Stimulated activated effector memory CD8-positive, alpha-beta T cell treated with anti-CD3 and anti-CD28 coated beads, Interleukin-12 subunit alpha, Interleukin-12 subunit beta, amount 100 ng/mL, for 72 hours (primary cell): ENCODE results near the gene ASIC4.

Experiments
- ATAC-seq: fragments of 150-1000 bp; cut with Tn5 transposase; 2 replicates; pipeline ENCODE4 v1.10.0; 2021
- DNase-seq, 2 donors: peaks; one replicate each; pipeline ENCODE4 v3.0.0; 2021 to 2022; ENCODE audit warnings: low spot score in 2 of 2
- H3K27ac Mint-ChIP-seq: one replicate; pipeline ENCODE4 v1.8.0; 2022; ENCODE audit warnings: mild to moderate bottlenecking, mixed read lengths
- H3K36me3 Mint-ChIP-seq: one replicate; pipeline ENCODE4 v1.8.0; 2022; ENCODE audit warnings: mild to moderate bottlenecking, mixed read lengths
- H3K4me1 Mint-ChIP-seq: one replicate; pipeline ENCODE4 v1.8.0; 2022; ENCODE audit warnings: mixed read lengths
- H3K4me3 Mint-ChIP-seq: one replicate; pipeline ENCODE4 v1.8.0; 2022; ENCODE audit warnings: mild to moderate bottlenecking, mixed read lengths
- H3K9me3 Mint-ChIP-seq: one replicate; pipeline ENCODE4 v1.8.0; 2022; ENCODE audit warnings: mixed read lengths

ASIC4 gene

GRCh38 chr2:219501849-219502248 lies 12.4 kb upstream of the ASIC4 start:
- peaks cover 47% of the 10 kb centered on the region for H3K4me1 Mint-ChIP-seq

DNA sequence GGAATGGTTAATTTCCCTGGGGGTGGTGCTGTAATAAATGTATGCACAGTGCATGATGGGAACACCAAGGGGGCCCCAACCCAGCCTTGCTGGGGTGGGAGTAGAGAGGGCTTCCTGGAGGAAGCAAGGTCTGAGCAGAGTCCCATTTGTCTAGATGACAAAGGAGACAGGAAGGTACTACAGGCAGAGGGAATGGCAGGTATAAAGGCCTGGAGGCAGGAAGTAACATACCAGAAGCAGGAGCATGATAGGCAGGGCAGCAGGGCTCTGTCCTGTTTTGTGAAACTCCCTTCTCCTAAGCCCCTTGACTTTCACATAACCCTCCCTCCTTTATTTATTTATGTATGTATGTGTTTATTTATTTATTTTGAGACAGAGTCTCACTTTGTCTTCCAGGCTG lies 11.7 kb upstream of the ASIC4 start:
- DNase-seq, result no peak
- Mint-ChIP-seq H3K27ac (no peak overlapping the region), H3K4me1 (peaks cover 40% of the 10 kb centered on the region)

More at GRCh38 chr2:219501849-219502248, 12.4 kb upstream of the ASIC4 start:
- Mint-ChIP-seq H3K4me3 (no peak overlapping the region), H3K27ac (peak overlapping the region; percentile 69), H3K9me3 (no peaks in the 10 kb centered on the region), H3K36me3 (peaks cover 50% of the 10 kb centered on the region)
- DNase-seq (no peak), ATAC-seq (no peak)

GRCh38 chr2:219505585-219505984 lies 8.7 kb upstream of the ASIC4 start:
- Mint-ChIP-seq H3K9me3 (no peaks in the 10 kb centered on the region), H3K36me3 (peaks cover 53% of the 10 kb centered on the region), H3K27ac (no peak overlapping the region), H3K4me3 (no peak overlapping the region), H3K4me1 (peaks cover 24% of the 10 kb centered on the region)
- ATAC-seq (no peak), DNase-seq (no peak)

More for the DNA sequence above, 11.7 kb upstream of the ASIC4 start:
- H3K36me3 Mint-ChIP-seq, result peaks cover 57% of the 10 kb centered on the region
- H3K9me3 Mint-ChIP-seq, result no peaks in the 10 kb centered on the region
- H3K4me3 Mint-ChIP-seq, result no peak overlapping the region
- ATAC-seq, result no peak

GRCh38 chr2:219506153-219506801 lies 8.0 kb upstream of the ASIC4 start:
- ATAC-seq, result no peak

DNA sequence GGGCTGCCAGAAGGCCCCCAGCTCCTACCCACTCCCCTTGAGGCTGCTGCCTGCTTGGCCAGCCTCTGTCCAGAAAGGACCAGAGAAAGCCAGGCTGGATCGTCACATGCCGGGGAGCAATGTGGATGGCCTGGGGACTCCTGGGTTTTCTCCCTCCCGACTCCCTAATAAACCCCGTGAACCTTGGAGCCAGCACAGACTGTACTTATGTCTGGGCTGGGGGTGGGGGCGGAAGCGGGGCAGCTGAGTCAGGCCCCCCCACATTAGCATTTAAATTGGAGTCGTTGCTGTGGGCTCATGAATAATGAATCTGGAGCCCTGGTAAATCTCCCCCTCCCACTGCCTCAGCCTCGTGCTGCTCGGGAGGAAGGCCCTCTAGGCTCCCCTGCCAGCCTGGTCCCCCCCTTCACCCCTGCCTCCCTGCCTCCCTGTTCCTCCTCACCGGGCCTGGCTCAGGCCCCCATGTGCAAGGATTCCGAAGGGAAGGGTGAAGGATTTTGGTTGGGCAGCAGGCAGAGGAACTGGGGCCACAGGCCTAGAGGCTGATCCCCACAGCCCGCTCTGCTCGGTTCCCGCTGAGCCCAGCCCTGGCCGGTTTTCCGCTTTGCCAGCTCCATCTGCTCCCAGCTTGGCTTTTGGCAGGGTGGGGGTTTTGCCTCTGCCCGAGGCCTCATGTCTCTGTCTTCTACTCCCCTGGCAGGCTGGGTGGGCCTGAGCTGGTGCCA lies 7.3 kb upstream of the ASIC4 start:
- Mint-ChIP-seq H3K4me3 (no peak overlapping the region), H3K4me1 (peaks cover 17% of the 10 kb centered on the region), H3K36me3 (peaks cover 53% of the 10 kb centered on the region), H3K27ac (peak overlapping the region; percentile 40), H3K9me3 (no peaks in the 10 kb centered on the region)
- DNase-seq (no peak), ATAC-seq (no peak)

More at GRCh38 chr2:219506153-219506801, 8.0 kb upstream of the ASIC4 start:
- DNase-seq, result no peak
- Mint-ChIP-seq H3K36me3 (peaks cover 53% of the 10 kb centered on the region), H3K4me3 (no peak overlapping the region), H3K4me1 (peaks cover 23% of the 10 kb centered on the region), H3K27ac (peak overlapping the region; percentile 40), H3K9me3 (no peaks in the 10 kb centered on the region)

- H3K27ac Mint-ChIP-seq, result no peak overlapping the region
- H3K9me3 Mint-ChIP-seq, result no peaks in the 10 kb centered on the region
- ATAC-seq, result no peak
- DNase-seq, result no peak
- no peak overlapping the region for H3K4me3 Mint-ChIP-seq
- peaks cover 49% of the 10 kb centered on the region for H3K36me3 Mint-ChIP-seq
- H3K4me1 Mint-ChIP-seq, result peaks cover 20% of the 10 kb centered on the region
Observed at GRCh38 chr2:219507581-219508443, 6.5 kb upstream of the ASIC4 start.

- H3K4me1 Mint-ChIP-seq, result peaks cover 25% of the 10 kb centered on the region
- H3K27ac Mint-ChIP-seq, result no peak overlapping the region
- ATAC-seq (no peak), DNase-seq (no peak)
- H3K9me3 Mint-ChIP-seq, result no peaks in the 10 kb centered on the region
- no peak overlapping the region for H3K4me3 Mint-ChIP-seq
- peaks cover 43% of the 10 kb centered on the region for H3K36me3 Mint-ChIP-seq
Observed at GRCh38 chr2:219508444-219508734, 5.9 kb upstream of the ASIC4 start.

- ATAC-seq (peak; percentile 31), DNase-seq (no peak)
- peak overlapping the region; percentile 34 for H3K27ac Mint-ChIP-seq
- H3K9me3 Mint-ChIP-seq, result no peaks in the 10 kb centered on the region
- H3K4me1 Mint-ChIP-seq, result peaks cover 33% of the 10 kb centered on the region
- H3K4me3 Mint-ChIP-seq, result peak overlapping the region; percentile 44
- H3K36me3 Mint-ChIP-seq, result peaks cover 40% of the 10 kb centered on the region
Observed at GRCh38 chr2:219508971-219509779, 5.1 kb upstream of the ASIC4 start.

GRCh38 chr2:219509780-219510511 lies 4.3 kb upstream of the ASIC4 start:
- peak in 1 of 2 donors; percentile 75 for DNase-seq
- Mint-ChIP-seq H3K4me1 (peaks cover 36% of the 10 kb centered on the region), H3K27ac (peak overlapping the region; percentile 34), H3K4me3 (peak overlapping the region; percentile 44), H3K36me3 (peaks cover 33% of the 10 kb centered on the region), H3K9me3 (no peaks in the 10 kb centered on the region)
- ATAC-seq, result peak; percentile 79

- ATAC-seq (no peak), DNase-seq (no peak)
- H3K36me3 Mint-ChIP-seq, result peaks cover 26% of the 10 kb centered on the region
- H3K9me3 Mint-ChIP-seq, result no peaks in the 10 kb centered on the region
- H3K4me3 Mint-ChIP-seq, result peak overlapping the region; percentile 44
- H3K4me1 Mint-ChIP-seq, result peaks cover 36% of the 10 kb centered on the region
- H3K27ac Mint-ChIP-seq, result peak overlapping the region; percentile 34
Observed at GRCh38 chr2:219510512-219511135, 3.7 kb upstream of the ASIC4 start.

GRCh38 chr2:219511547-219512325 lies 2.5 kb upstream of the ASIC4 start:
- H3K36me3 Mint-ChIP-seq, result peaks cover 15% of the 10 kb centered on the region

DNA sequence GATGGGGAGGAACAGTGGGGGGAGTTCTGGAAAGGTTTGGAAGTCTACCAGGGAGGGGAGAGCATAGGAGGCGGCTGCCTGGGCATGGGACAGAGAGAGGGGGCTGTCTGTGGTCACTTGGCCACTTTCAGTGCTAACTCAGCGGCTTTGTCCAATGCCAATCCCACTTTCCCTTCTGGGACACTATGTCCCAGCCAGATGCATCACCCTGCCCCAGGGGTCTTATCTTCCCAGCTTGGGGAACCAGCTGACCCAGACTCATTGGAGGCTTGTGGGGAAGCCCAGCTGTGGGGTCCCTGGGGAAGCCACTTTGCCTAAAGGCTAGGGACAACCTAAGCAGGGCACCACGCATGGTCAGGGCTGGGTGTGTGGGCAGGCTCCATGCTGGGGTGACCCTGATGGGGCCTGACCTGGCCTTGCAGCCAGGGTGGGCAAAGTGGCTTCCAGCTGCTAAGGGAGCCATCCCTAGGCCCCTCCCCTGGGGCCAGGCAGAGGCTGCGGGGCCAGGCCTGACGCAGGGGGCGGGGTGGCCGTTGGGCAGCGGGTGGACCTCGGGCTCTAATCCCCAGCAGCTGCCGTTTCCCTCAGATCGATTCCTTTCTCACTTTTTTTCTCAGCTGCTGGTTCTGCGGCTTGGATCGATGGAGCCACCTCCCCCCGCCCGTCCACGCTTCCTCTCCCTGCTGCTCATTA lies 1.6 kb upstream of the ASIC4 start:
- Mint-ChIP-seq H3K27ac (peak overlapping the region; percentile 43), H3K4me1 (peaks cover 36% of the 10 kb centered on the region), H3K4me3 (no peak overlapping the region), H3K36me3 (peaks cover 5% of the 10 kb centered on the region), H3K9me3 (no peaks in the 10 kb centered on the region)
- ATAC-seq (no peak), DNase-seq (no peak)

More at GRCh38 chr2:219511547-219512325, 2.5 kb upstream of the ASIC4 start:
- H3K9me3 Mint-ChIP-seq, result no peaks in the 10 kb centered on the region
- ATAC-seq (no peak), DNase-seq (no peak)
- no peak overlapping the region for H3K4me3 Mint-ChIP-seq
- peaks cover 36% of the 10 kb centered on the region for H3K4me1 Mint-ChIP-seq
- H3K27ac Mint-ChIP-seq, result no peak overlapping the region

DNA sequence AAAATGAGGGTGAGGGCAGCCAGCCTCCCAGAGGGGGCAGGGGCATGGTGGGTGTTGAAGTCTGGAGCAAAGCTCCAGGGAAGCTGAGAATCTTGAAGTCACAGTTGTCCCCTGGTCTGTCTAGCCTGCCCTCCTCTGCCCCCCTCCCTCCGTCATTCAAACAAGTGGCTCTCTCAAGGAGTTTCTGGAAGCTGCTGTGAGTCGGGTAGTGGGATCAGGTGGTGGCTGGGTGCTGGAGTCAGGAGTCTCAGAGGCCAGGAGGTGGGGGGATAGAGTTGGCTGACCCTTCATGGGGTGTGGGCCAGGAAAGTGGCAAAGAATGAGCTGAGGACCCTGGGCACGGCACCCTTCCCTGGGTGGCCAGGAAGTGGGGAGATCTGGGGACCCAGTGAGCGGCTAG lies 495 bp upstream of the ASIC4 start:
- no peak for DNase-seq
- Mint-ChIP-seq H3K4me1 (peaks cover 36% of the 10 kb centered on the region), H3K9me3 (no peaks in the 10 kb centered on the region), H3K36me3 (peaks cover 5% of the 10 kb centered on the region), H3K27ac (peak overlapping the region; percentile 60), H3K4me3 (peak overlapping the region; percentile 20)
- ATAC-seq, result no peak
